Activated T-cell treated with anti-CD3 and anti-CD28 coated beads, Interleukin-2, amount 50 U/mL, for 72 hours (primary cell): ENCODE data around the gene ADAMTSL3. TPM values are rescaled to one million over a fixed set of nuclear protein-coding genes. Genes with fewer than 3 reads are reported as not detected.
"Not testable (repeated sequence)": the region's sequence is repeated elsewhere in the genome, so short reads cannot be mapped to it uniquely, and the experiment has no call there.

Source experiments
- ATAC-seq, 2 donors: fragments of 150-1000 bp; cut with Tn5 transposase; replicated peaks in 1 of 2; 2 replicates each; pipeline ENCODE4 v1.10.0; 2021; ENCODE audit warnings: moderate library complexity in 2 of 2, mild to moderate bottlenecking in 1 of 2
- DNase-seq, 2 donors: peaks; one replicate each; pipeline ENCODE4 v3.0.0; 2021 to 2022; ENCODE audit warnings: mixed read lengths in 1 of 2
- H3K27ac Mint-ChIP-seq: one replicate; pipeline ENCODE4 v1.8.0; 2022; ENCODE audit warnings: mild to moderate bottlenecking, moderate library complexity, mixed read lengths
- H3K27me3 Mint-ChIP-seq: one replicate; pipeline ENCODE4 v1.8.0; 2022; ENCODE audit warnings: low read depth, mixed read lengths
- H3K36me3 Mint-ChIP-seq, 2 donors: one replicate each; pipeline ENCODE4 v1.8.0; 2022; ENCODE audit warnings: mixed read lengths in 2 of 2, mild to moderate bottlenecking in 1 of 2; ENCODE audit not compliant: insufficient read depth in 2 of 2
- H3K4me1 Mint-ChIP-seq: one replicate; pipeline ENCODE4 v1.8.0; 2022; ENCODE audit warnings: low read depth, mixed read lengths
- H3K4me3 Mint-ChIP-seq, 2 donors: one replicate each; pipeline ENCODE4 v1.8.0; 2022; ENCODE audit warnings: mild to moderate bottlenecking in 2 of 2, mixed read lengths in 2 of 2, moderate library complexity in 2 of 2
- H3K9me3 Mint-ChIP-seq, 2 donors: one replicate each; pipeline ENCODE4 v1.8.0; 2022; ENCODE audit warnings: mixed read lengths in 2 of 2
- total RNA-seq, 2 donors: library from RNA; stranded (reverse); gene quantifications; one replicate each; pipeline ENCODE4 v1.2.3, GENCODE V29; 2022

Gene ADAMTSL3
- total RNA-seq, 2 donors from 2014 or later: 0.12 TPM; not detected in 1

- ATAC-seq: no peak
- peaks cover 4 to 6% of the 10 kb centered on the region in 2 donors for H3K9me3 Mint-ChIP-seq
- H3K4me3 Mint-ChIP-seq: no peak overlapping the region
- H3K36me3 Mint-ChIP-seq: peaks cover 3 to 4% of the 10 kb centered on the region in 2 donors
- H3K4me1 Mint-ChIP-seq: no peaks in the 10 kb centered on the region
- DNase-seq: no peak
- no peaks in the 10 kb centered on the region for H3K27me3 Mint-ChIP-seq
- no peak overlapping the region for H3K27ac Mint-ChIP-seq
Measured at GRCh38 chr15:83960192-83960829, 306.4 kb downstream of the ADAMTSL3 start.

- peaks cover 12 to 16% of the 10 kb centered on the region in 2 donors for H3K9me3 Mint-ChIP-seq
- DNase-seq (no peak), ATAC-seq (no peak)
- H3K27me3 Mint-ChIP-seq: no peaks in the 10 kb centered on the region
- no peak overlapping the region for H3K27ac Mint-ChIP-seq
- H3K36me3 Mint-ChIP-seq: peaks cover 3 to 4% of the 10 kb centered on the region in 2 donors
- no peaks in the 10 kb centered on the region for H3K4me1 Mint-ChIP-seq
- no peak overlapping the region for H3K4me3 Mint-ChIP-seq
Measured at GRCh38 chr15:83961311-83961710, 307.4 kb downstream of the ADAMTSL3 start.

- not testable (repeated sequence) for H3K36me3 Mint-ChIP-seq, H3K27ac Mint-ChIP-seq, ATAC-seq, DNase-seq, H3K4me3 Mint-ChIP-seq, H3K27me3 Mint-ChIP-seq, H3K4me1 Mint-ChIP-seq
- H3K9me3 Mint-ChIP-seq: peaks cover 14 to 22% of the 10 kb centered on the region in 2 donors
Measured at GRCh38 chr15:83964967-83965366, 311.0 kb downstream of the ADAMTSL3 start.

- no peak for DNase-seq
- H3K4me1 Mint-ChIP-seq: no peaks in the 10 kb centered on the region
- no peaks in the 10 kb centered on the region for H3K36me3 Mint-ChIP-seq
- H3K27ac Mint-ChIP-seq: no peak overlapping the region
- H3K4me3 Mint-ChIP-seq: no peak overlapping the region
- peaks cover 10 to 15% of the 10 kb centered on the region in 2 donors for H3K9me3 Mint-ChIP-seq
- no peak for ATAC-seq
- H3K27me3 Mint-ChIP-seq: peaks cover 3% of the 10 kb centered on the region
Measured at GRCh38 chr15:83970295-83970890, 316.5 kb downstream of the ADAMTSL3 start.

- DNase-seq: no peak
- Mint-ChIP-seq H3K4me1 (no peaks in the 10 kb centered on the region), H3K4me3 (no peak overlapping the region), H3K27me3 (peaks cover 11% of the 10 kb centered on the region), H3K9me3 (peaks cover 2 to 7% of the 10 kb centered on the region in 2 donors), H3K27ac (no peak overlapping the region), H3K36me3 (peaks cover 0 to 2% of the 10 kb centered on the region in 2 donors)
- no peak for ATAC-seq
Measured at GRCh38 chr15:83971992-83972391, 318.1 kb downstream of the ADAMTSL3 start.

GRCh38 chr15:83973816-83974215, 319.9 kb downstream of the ADAMTSL3 start:
- H3K4me1 Mint-ChIP-seq: no peaks in the 10 kb centered on the region
- ATAC-seq (no peak), DNase-seq (peak in 1 of 2 donors; percentile 11)
- no peak overlapping the region for H3K27ac Mint-ChIP-seq
- peaks cover 0 to 2% of the 10 kb centered on the region in 2 donors for H3K36me3 Mint-ChIP-seq
- peaks cover 11% of the 10 kb centered on the region for H3K27me3 Mint-ChIP-seq
- H3K4me3 Mint-ChIP-seq: no peak overlapping the region
- H3K9me3 Mint-ChIP-seq: peaks cover 2 to 4% of the 10 kb centered on the region in 2 donors

GRCh38 chr15:83977992-83978391, 324.1 kb downstream of the ADAMTSL3 start:
- H3K36me3 Mint-ChIP-seq: peaks cover 0 to 2% of the 10 kb centered on the region in 2 donors
- ATAC-seq: no peak
- H3K4me3 Mint-ChIP-seq: no peak overlapping the region
- H3K9me3 Mint-ChIP-seq: peaks cover 2 to 4% of the 10 kb centered on the region in 2 donors
- no peak overlapping the region for H3K27ac Mint-ChIP-seq
- DNase-seq: no peak
- H3K27me3 Mint-ChIP-seq: peaks cover 11% of the 10 kb centered on the region
- H3K4me1 Mint-ChIP-seq: no peaks in the 10 kb centered on the region

GRCh38 chr15:83978588-83978987, 324.7 kb downstream of the ADAMTSL3 start:
- peaks cover 2 to 4% of the 10 kb centered on the region in 2 donors for H3K9me3 Mint-ChIP-seq
- H3K4me3 Mint-ChIP-seq: no peak overlapping the region
- H3K4me1 Mint-ChIP-seq: no peaks in the 10 kb centered on the region
- no peak for ATAC-seq
- peaks cover 0 to 2% of the 10 kb centered on the region in 2 donors for H3K36me3 Mint-ChIP-seq
- DNase-seq: no peak
- H3K27ac Mint-ChIP-seq: no peak overlapping the region
- H3K27me3 Mint-ChIP-seq: peaks cover 11% of the 10 kb centered on the region

GRCh38 chr15:83980637-83981036, 326.7 kb downstream of the ADAMTSL3 start:
- H3K36me3 Mint-ChIP-seq: peaks cover 0 to 2% of the 10 kb centered on the region in 2 donors
- DNase-seq: no peak
- no peak overlapping the region for H3K27ac Mint-ChIP-seq
- ATAC-seq: no peak
- peaks cover 2 to 4% of the 10 kb centered on the region in 2 donors for H3K9me3 Mint-ChIP-seq
- H3K4me1 Mint-ChIP-seq: no peaks in the 10 kb centered on the region
- peaks cover 6% of the 10 kb centered on the region for H3K27me3 Mint-ChIP-seq
- H3K4me3 Mint-ChIP-seq: no peak overlapping the region

GRCh38 chr15:83982748-83983147, 328.8 kb downstream of the ADAMTSL3 start:
- DNase-seq (no peak), ATAC-seq (no peak)
- Mint-ChIP-seq H3K4me3 (no peak overlapping the region), H3K9me3 (no peaks in the 10 kb centered on the region), H3K4me1 (no peaks in the 10 kb centered on the region), H3K27me3 (no peaks in the 10 kb centered on the region), H3K36me3 (no peaks in the 10 kb centered on the region), H3K27ac (no peak overlapping the region)

GRCh38 chr15:83983634-83984458, 329.9 kb downstream of the ADAMTSL3 start:
- no peak for DNase-seq
- Mint-ChIP-seq H3K4me3 (no peak overlapping the region), H3K4me1 (no peaks in the 10 kb centered on the region), H3K9me3 (no peaks in the 10 kb centered on the region), H3K27me3 (no peaks in the 10 kb centered on the region), H3K27ac (no peak overlapping the region), H3K36me3 (no peaks in the 10 kb centered on the region)
- no peak for ATAC-seq

- H3K9me3 Mint-ChIP-seq: no peaks in the 10 kb centered on the region
- H3K27me3 Mint-ChIP-seq: no peaks in the 10 kb centered on the region
- H3K4me1 Mint-ChIP-seq: no peaks in the 10 kb centered on the region
- no peak overlapping the region for H3K4me3 Mint-ChIP-seq
- no peak overlapping the region for H3K27ac Mint-ChIP-seq
- no peaks in the 10 kb centered on the region for H3K36me3 Mint-ChIP-seq
- DNase-seq (no peak), ATAC-seq (no peak)
Measured at GRCh38 chr15:83984601-83985000, 330.7 kb downstream of the ADAMTSL3 start.

- no peak for DNase-seq
- H3K4me1 Mint-ChIP-seq: no peaks in the 10 kb centered on the region
- H3K4me3 Mint-ChIP-seq: no peak overlapping the region
- H3K36me3 Mint-ChIP-seq: no peaks in the 10 kb centered on the region
- no peak for ATAC-seq
- peaks cover 9% of the 10 kb centered on the region for H3K27me3 Mint-ChIP-seq
- H3K27ac Mint-ChIP-seq: no peak overlapping the region
- H3K9me3 Mint-ChIP-seq: no peaks in the 10 kb centered on the region
Measured at GRCh38 chr15:83991163-83991562, 337.2 kb downstream of the ADAMTSL3 start.
